ENCODE measurements around the gene ARHGEF5. TPM values are rescaled to one million over a fixed set of nuclear protein-coding genes. Genes with fewer than 3 reads are reported as not detected.

ARHGEF5 gene
- total and polyA plus RNA-seq, 2 of the 4 experiments (the other 2 are of a cell fraction): under 0.01 to 0.19 TPM

DNA sequence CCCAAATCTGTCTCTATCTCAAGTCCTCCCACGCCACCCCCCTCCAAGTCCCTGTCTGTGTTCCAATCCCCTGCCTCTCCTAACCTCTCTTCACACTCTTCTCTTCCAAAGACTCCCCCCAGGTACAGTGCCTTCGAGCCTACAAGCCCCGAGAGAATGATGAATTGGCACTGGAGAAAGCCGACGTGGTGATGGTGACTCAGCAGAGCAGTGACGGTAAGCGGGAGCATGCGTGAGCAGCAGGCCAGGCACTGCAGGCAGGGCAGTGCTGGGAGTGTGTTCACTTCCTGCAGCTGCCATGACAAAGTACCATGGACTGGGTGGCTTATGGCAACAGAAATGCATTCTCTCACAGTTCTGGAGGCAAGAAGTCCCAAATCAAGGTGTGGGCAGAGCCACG is 23.4 kb downstream of the ARHGEF5 start:
- DNase-seq (no peak), ATAC-seq (ENCODE audit: low read depth) (no peak)
- Histone ChIP-seq H3K18ac (ENCODE audit: low read depth, low read length) (no peak overlapping the region), H3K9me3 (ENCODE audit: control insufficient read depth, insufficient read depth, low read length) (peaks cover 13% of the 10 kb centered on the region), H3K27me3 (ENCODE audit: control insufficient read depth, insufficient read depth, low read length) (no peaks in the 10 kb centered on the region), H3K4ac (ENCODE audit: low read depth, low read length) (no peak overlapping the region), H3K4me2 (ENCODE audit: low read depth, low read length) (no peak overlapping the region), H4K20me1 (ENCODE audit: insufficient read depth, low read length) (no peaks in the 10 kb centered on the region), H2BK5ac (ENCODE audit: low read depth, low read length, poor library complexity, severe bottlenecking) (no peak overlapping the region), H4K8ac (ENCODE audit: low read depth in 2 of 2, low read length in 2 of 2) (no peak overlapping the region), H4K5ac (ENCODE audit: low read depth, low read length) (no peak overlapping the region), H3K4me1 (ENCODE audit: control insufficient read depth, insufficient read depth, low read length) (no peaks in the 10 kb centered on the region), H3K56ac (ENCODE audit: extremely low read depth, insufficient read depth, low read length) (no peak overlapping the region), H3K9ac (ENCODE audit: low read depth, low read length) (no peak overlapping the region), H2AK9ac (replicated peaks; ENCODE audit: low read depth, low read length, poor library complexity) (no peak overlapping the region), H2BK20ac (ENCODE audit: low read depth, low read length) (no peak overlapping the region), H2AK5ac (ENCODE audit: low read depth, low read length) (no peak overlapping the region), H2BK120ac (ENCODE audit: low read depth, low read length) (no peak overlapping the region), H2BK15ac (ENCODE audit: low read depth, low read length) (no peak overlapping the region), H3K27ac (ENCODE audit: insufficient read depth, low read length) (no peak overlapping the region), H3K4me3 (ENCODE audit: insufficient read depth, low read depth, low read length) (no peak overlapping the region), H2AFZ (replicated peaks; ENCODE audit: low read length, poor library complexity) (no peak overlapping the region), H3K36me3 (ENCODE audit: control insufficient read depth, insufficient read depth, low read length) (no peaks in the 10 kb centered on the region), H3K79me1 (ENCODE audit: low read depth in 1 of 2, low read length in 2 of 2) (no peaks in the 10 kb centered on the region), H3K14ac (replicated peaks; ENCODE audit: low read depth, low read length) (no peak overlapping the region), H3K23ac (ENCODE audit: low read depth, low read length) (no peak overlapping the region), H3K9me1 (ENCODE audit: insufficient read depth, low read length) (no peaks in the 10 kb centered on the region), H4K91ac (ENCODE audit: insufficient read depth, low read depth, low read length) (no peak overlapping the region)
- in situ Hi-C loops (cut with MboI; ENCODE audit: low sequenced_read_pairs): loop anchor here (25.0 kb wide), 1 partner anchor 191 kb away; the partner anchor contains the start of genes ARHGEF35 and CTAGE4
- WGBS, 2 experiments (ENCODE audit: extremely low coverage in 2 of 2, insufficient read length in 1 of 2): 60% methylated on average over 2 of the region's 9 CpGs; no CpG with 5 or more reads in 1 of the 2 experiments
- ChIA-PET CTCF (no interaction called here), POLR2A (ENCODE audit: unreplicated experiment) (no interaction called here)
- intact Hi-C loops (cut with micrococcal nuclease): no loop called here
- dilution Hi-C loops (cut with HindIII; ENCODE audit: low sequenced_read_pairs, unreplicated experiment): no loop called here
- TF ChIP-seq, protein P1, sequence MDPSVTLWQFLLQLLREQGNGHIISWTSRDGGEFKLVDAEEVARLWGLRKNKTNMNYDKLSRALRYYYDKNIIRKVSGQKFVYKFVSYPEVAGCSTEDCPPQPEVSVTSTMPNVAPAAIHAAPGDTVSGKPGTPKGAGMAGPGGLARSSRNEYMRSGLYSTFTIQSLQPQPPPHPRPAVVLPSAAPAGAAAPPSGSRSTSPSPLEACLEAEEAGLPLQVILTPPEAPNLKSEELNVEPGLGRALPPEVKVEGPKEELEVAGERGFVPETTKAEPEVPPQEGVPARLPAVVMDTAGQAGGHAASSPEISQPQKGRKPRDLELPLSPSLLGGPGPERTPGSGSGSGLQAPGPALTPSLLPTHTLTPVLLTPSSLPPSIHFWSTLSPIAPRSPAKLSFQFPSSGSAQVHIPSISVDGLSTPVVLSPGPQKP (IDR thresholded peaks at IDR 0.05; ENCODE audit: borderline replicate concordance, low read depth, low read length): no peak
- no peak for TF ChIP-seq USF2 (IDR thresholded peaks at IDR 0.05; ENCODE audit: low read depth, low read length)
- TF ChIP-seq FOS (IDR thresholded peaks at IDR 0.05; ENCODE audit: low read depth, low read length): no peak
- no peak for TF ChIP-seq CEBPB (IDR thresholded peaks at IDR 0.05; ENCODE audit: low read depth, low read length)
- no peak for TF ChIP-seq RCOR1 (IDR thresholded peaks at IDR 0.05; ENCODE audit: insufficient replicate concordance, low read length)
- TF ChIP-seq NFE2L2 (IDR thresholded peaks at IDR 0.05; ENCODE audit: low read depth, low read length): no peak
- TF ChIP-seq, protein P2, sequence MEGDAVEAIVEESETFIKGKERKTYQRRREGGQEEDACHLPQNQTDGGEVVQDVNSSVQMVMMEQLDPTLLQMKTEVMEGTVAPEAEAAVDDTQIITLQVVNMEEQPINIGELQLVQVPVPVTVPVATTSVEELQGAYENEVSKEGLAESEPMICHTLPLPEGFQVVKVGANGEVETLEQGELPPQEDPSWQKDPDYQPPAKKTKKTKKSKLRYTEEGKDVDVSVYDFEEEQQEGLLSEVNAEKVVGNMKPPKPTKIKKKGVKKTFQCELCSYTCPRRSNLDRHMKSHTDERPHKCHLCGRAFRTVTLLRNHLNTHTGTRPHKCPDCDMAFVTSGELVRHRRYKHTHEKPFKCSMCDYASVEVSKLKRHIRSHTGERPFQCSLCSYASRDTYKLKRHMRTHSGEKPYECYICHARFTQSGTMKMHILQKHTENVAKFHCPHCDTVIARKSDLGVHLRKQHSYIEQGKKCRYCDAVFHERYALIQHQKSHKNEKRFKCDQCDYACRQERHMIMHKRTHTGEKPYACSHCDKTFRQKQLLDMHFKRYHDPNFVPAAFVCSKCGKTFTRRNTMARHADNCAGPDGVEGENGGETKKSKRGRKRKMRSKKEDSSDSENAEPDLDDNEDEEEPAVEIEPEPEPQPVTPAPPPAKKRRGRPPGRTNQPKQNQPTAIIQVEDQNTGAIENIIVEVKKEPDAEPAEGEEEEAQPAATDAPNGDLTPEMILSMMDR (conservative IDR thresholded peaks at IDR 0.05; ENCODE audit: low read depth, low read length): no peak
- no peak for TF ChIP-seq MAZ (IDR thresholded peaks at IDR 0.05; ENCODE audit: borderline replicate concordance, low read depth, low read length)
- BruUV-seq (replicated peaks): no TSS peak

Measured in IMR-90 (cell line).